Thoracic aorta (tissue), 2 donors: ENCODE results near the gene STIM1. TPM values are rescaled to one million over a fixed set of nuclear protein-coding genes. Genes with fewer than 3 reads are reported as not detected.

Source experiments
- ATAC-seq: fragments of 150-250 bp; one replicate; pipeline ENCODE4 v1.8.0; 2017; ENCODE audit warnings: low read depth; ENCODE audit not compliant: insufficient number of reproducible peaks, low FRiP score
- DNase-seq: peaks from one replicate; pipeline ENCODE4 v3.0.0-alpha.2; 2020; ENCODE audit warnings: low spot score
- H3K27ac ChIP-seq, 2 donors: fragments of 200-600 bp; sonication (generic); 1 replicate in 1 of 2; 2 replicates in 1 of 2; pipeline ENCODE4 v1.5.1; 2016; ENCODE audit warnings: mild to moderate bottlenecking in 2 of 2, moderate library complexity in 2 of 2
- H3K27me3 ChIP-seq: fragments of 200-600 bp; sonication (generic); replicated peaks from 2 replicates; pipeline ENCODE4 v1.6.0; 2016; ENCODE audit warnings: mild to moderate bottlenecking; ENCODE audit not compliant: insufficient read depth
- H3K36me3 ChIP-seq: fragments of 200-600 bp; sonication (generic); one replicate; pipeline ENCODE4 v1.5.1; 2016
- H3K4me1 ChIP-seq, 2 donors: fragments of 200-600 bp; sonication (generic); 1 replicate in 1 of 2; 2 replicates in 1 of 2; pipeline versions ENCODE4 v1.5.1 to v1.6.0; 2016; ENCODE audit warnings: low read depth in 2 of 2, mild to moderate bottlenecking in 1 of 2; ENCODE audit not compliant: control insufficient read depth in 1 of 2
- H3K4me3 ChIP-seq: fragments of 200-600 bp; sonication (generic); 2 replicates; pipeline ENCODE4 v1.5.1; 2016; ENCODE audit warnings: mild to moderate bottlenecking
- H3K9me3 ChIP-seq: fragments of 200-600 bp; sonication (generic); 2 replicates; pipeline ENCODE4 v1.5.1; 2016
- total RNA-seq, 2 donors: library from RNA; depleted of rRNA; stranded (reverse); fragments of >200 nt; gene quantifications; one replicate each; pipeline versions ENCODE4 v1.1.0 to v1.2.3, GENCODE V29; 2016
- TF ChIP-seq, protein P1 (sequence below): fragments of 200-600 bp; sonication (generic); IDR thresholded peaks from one replicate; pipeline ENCODE4 v1.5.1; 2019; ENCODE audit warnings: antibody characterized with exemption

STIM1 gene
- total RNA-seq, 2 donors from 2014 or later = 53.8 to 63.0 TPM

DNA sequence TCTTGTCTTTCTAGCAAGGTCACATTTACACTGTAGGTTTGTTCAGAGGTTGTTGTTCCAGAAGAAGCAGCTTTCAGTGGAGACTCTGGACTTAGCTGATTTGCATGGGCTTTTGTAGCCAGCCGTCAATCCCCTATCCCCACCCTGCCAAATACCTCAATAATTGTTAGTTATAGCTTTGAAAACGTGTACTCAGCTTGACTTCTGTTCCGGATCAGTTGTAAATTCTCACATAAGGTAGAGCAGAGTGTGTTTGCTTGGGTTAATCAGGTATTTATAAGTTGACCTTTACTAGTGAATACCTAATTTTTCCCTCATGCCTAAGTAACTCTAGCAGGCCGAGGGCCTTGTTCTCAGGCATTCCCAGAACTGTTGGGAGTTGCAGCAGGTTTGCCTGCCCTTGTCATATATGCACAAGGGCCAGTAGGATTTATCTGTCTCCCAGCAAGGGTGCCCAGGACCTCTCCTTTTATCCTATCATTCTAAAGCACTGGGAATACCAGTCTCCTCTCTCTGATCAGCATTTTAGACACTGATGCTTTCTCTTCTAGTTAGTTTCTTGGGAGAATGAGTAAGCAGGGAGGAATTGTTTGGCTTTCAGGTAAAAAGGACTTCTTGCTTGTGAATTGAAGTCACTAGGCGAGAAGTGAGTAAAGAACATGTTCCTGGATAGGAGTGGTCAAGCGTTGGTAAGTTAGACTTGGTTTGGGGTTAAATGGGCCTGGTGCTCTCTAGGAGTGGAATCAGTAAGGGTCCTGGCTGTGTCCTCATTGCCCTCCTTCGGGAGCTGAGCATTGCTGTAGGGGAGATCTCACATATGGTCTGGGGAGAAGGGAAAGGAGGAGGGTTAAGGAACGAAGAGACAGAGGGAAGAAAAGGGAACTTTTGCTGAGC is 22.1 kb downstream of the STIM1 start:
- Histone ChIP-seq H3K4me1 (peaks cover 26 to 34% of the 10 kb centered on the region in 2 donors), H3K36me3 (no peaks in the 10 kb centered on the region), H3K27me3 (no peaks in the 10 kb centered on the region), H3K4me3 (no peak overlapping the region), H3K27ac (peak overlapping the region in 1 of 2 donors; percentile 25), H3K9me3 (no peaks in the 10 kb centered on the region)
- TF ChIP-seq, protein P1, sequence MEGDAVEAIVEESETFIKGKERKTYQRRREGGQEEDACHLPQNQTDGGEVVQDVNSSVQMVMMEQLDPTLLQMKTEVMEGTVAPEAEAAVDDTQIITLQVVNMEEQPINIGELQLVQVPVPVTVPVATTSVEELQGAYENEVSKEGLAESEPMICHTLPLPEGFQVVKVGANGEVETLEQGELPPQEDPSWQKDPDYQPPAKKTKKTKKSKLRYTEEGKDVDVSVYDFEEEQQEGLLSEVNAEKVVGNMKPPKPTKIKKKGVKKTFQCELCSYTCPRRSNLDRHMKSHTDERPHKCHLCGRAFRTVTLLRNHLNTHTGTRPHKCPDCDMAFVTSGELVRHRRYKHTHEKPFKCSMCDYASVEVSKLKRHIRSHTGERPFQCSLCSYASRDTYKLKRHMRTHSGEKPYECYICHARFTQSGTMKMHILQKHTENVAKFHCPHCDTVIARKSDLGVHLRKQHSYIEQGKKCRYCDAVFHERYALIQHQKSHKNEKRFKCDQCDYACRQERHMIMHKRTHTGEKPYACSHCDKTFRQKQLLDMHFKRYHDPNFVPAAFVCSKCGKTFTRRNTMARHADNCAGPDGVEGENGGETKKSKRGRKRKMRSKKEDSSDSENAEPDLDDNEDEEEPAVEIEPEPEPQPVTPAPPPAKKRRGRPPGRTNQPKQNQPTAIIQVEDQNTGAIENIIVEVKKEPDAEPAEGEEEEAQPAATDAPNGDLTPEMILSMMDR = no peak
- DNase-seq (no peak), ATAC-seq (no peak)

DNA sequence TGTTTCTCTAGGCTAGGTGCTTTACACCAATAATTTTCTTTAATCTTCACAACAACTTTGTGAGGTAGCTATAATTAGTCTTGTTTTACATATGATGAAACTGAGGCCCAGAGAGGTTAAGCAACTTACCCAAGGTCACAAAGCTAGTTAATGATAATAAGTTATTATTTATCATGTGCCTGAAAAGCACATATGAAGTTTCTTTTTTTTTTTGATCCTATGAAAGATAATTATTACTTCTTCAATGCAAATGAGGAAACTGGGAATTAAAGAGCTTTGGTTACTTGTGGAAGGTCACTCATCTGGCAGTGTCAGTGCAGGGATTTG is 22.8 kb downstream of the STIM1 start:
- Histone ChIP-seq H3K36me3 (no peaks in the 10 kb centered on the region), H3K27ac (peak overlapping the region in 1 of 2 donors; percentile 25), H3K27me3 (no peaks in the 10 kb centered on the region), H3K4me1 (peaks cover 26 to 34% of the 10 kb centered on the region in 2 donors), H3K4me3 (no peak overlapping the region), H3K9me3 (no peaks in the 10 kb centered on the region)
- DNase-seq (no peak), ATAC-seq (no peak)
- TF ChIP-seq, protein P1 = no peak

DNA sequence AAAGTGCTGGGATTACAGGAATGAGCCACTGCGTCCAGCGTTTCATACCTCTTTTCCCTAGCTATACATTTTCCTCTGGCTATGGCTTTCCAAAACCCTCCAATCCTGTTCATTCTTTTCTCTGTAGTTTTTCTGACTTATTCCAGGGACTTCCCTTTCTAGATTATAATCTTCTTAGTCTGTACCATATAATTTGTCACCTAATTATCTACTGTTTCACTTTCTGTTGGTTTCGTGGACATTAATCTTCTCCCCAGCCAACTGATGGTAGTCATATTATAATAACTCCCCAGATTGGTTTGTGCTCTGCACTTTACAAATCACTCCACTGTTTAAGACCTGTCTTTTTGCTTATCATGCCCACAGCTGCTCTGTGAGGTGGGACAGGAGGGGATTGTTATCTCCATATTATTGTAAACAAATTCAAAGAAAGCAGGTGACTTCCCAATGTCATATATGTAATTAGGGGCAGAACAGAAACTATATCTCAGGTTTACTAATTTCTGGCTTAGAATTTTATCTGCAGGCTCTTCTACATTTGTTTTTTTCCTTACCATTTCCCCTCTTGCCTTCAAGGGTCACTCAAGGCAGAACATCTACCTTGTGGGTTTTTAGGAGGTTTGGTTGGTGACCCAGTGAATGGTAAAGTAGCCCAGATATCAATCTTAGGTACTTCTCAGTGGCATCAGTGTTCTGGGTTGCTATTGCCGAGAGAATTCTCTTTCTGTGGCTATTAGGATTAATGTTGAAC is 23.9 kb downstream of the STIM1 start:
- ATAC-seq = no peak
- Histone ChIP-seq H3K27ac (peak overlapping the region; percentile 59 to 76), H3K9me3 (no peaks in the 10 kb centered on the region)

DNA sequence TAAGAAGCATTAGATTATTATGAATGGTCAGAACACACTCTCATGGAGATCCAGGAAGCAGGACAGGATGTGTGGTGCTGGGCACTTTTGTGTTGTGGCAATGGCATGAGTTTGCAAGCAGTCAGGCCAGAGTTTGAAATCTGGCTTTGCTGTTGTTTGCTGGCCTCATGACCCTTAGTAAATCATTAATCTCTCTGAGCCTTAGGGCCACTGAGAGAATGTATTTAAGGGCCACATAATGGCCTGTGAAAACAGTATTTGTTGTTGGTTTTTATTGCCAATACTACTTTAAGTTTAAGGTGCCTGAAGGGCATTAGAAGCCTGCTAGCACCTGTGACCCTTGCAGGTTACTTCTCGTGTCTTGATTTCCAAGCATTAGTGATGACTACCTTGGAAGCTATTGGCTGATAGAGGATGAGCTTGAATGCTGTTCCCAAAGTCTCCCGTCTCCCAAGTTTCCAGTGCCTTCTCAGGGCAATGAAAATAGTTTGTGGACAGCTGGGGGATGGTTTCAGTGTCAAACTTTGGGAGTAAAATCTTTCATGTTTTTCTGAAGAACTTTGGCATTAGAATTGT is 24.6 kb downstream of the STIM1 start:
- no peaks in the 10 kb centered on the region for H3K9me3 ChIP-seq

More for the DNA sequence above, 23.9 kb downstream of the STIM1 start:
- H3K4me1 ChIP-seq = peaks cover 26 to 34% of the 10 kb centered on the region in 2 donors
- DNase-seq = no peak
- TF ChIP-seq, protein P1 = no peak
- no peaks in the 10 kb centered on the region for H3K36me3 ChIP-seq
- H3K4me3 ChIP-seq = no peak overlapping the region
- H3K27me3 ChIP-seq = no peaks in the 10 kb centered on the region

More for the DNA sequence above, 24.6 kb downstream of the STIM1 start:
- DNase-seq (no peak), ATAC-seq (no peak)
- Histone ChIP-seq H3K36me3 (no peaks in the 10 kb centered on the region), H3K27me3 (no peaks in the 10 kb centered on the region), H3K4me1 (peaks cover 26 to 34% of the 10 kb centered on the region in 2 donors), H3K27ac (peak overlapping the region; percentile 59 to 76), H3K4me3 (no peak overlapping the region)
- TF ChIP-seq, protein P1 = no peak
